ENCODE measurements around the gene EPM2A. TPM values are rescaled to one million over a fixed set of nuclear protein-coding genes. Genes with fewer than 3 reads are reported as not detected.

The EPM2A gene
- total and polyA plus RNA-seq, 2 experiments from 2014 or later = 6.9 to 9.3 TPM

DNA sequence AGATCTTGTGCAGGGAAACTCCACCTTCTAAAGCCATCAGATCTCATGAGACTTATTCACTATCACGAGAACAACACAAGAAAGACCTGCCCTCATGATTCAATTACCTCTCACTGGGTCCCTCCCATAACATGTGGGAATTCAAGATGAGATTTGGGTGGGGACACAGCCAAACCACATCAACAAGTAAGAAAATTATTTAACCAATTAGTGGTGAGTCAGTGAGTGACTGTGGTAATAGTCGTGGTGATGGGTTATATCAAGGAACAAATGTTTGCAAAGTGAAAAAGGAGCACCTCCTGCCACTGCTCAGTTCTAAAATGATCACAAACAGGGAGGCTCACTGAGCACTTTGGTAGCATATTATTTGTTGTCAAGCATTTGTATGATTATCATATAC is 20.6 kb downstream of the EPM2A start:
- H3K79me2 ChIP-seq = no peaks in the 10 kb centered on the region
- H3K4me1 ChIP-seq (ENCODE audit: insufficient read depth) = no peaks in the 10 kb centered on the region
- H3K4me2 ChIP-seq = no peak overlapping the region
- H3K27ac ChIP-seq = no peak overlapping the region
- H3K36me3 ChIP-seq (replicated peaks; ENCODE audit: insufficient read depth, low read depth) = no peaks in the 10 kb centered on the region
- H3K4me3 ChIP-seq = no peak overlapping the region
- TF ChIP-seq EZH2phosphoT487 (IDR thresholded peaks at IDR 0.05; ENCODE audit: low read depth, severe bottlenecking, unreplicated experiment) (no peak), EZH2 (IDR thresholded peaks at IDR 0.05; ENCODE audit: borderline replicate concordance) (no peak)
- TF ChIP-seq, protein P1, sequence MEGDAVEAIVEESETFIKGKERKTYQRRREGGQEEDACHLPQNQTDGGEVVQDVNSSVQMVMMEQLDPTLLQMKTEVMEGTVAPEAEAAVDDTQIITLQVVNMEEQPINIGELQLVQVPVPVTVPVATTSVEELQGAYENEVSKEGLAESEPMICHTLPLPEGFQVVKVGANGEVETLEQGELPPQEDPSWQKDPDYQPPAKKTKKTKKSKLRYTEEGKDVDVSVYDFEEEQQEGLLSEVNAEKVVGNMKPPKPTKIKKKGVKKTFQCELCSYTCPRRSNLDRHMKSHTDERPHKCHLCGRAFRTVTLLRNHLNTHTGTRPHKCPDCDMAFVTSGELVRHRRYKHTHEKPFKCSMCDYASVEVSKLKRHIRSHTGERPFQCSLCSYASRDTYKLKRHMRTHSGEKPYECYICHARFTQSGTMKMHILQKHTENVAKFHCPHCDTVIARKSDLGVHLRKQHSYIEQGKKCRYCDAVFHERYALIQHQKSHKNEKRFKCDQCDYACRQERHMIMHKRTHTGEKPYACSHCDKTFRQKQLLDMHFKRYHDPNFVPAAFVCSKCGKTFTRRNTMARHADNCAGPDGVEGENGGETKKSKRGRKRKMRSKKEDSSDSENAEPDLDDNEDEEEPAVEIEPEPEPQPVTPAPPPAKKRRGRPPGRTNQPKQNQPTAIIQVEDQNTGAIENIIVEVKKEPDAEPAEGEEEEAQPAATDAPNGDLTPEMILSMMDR (IDR thresholded peaks at IDR 0.05; ENCODE audit: poor library complexity) = no peak
- no peaks in the 10 kb centered on the region for H3K27me3 ChIP-seq
- 98% methylated on average over 2 of the region's 2 CpGs for WGBS (ENCODE audit: low lambda C conversion rate, missing lambda C conversion rate)
- H4K20me1 ChIP-seq (ENCODE audit: insufficient read depth, poor library complexity, severe bottlenecking) = no peaks in the 10 kb centered on the region
- no peak overlapping the region for H2AFZ ChIP-seq
- no peaks in the 10 kb centered on the region for H3K9me2 ChIP-seq (replicated peaks; ENCODE audit: insufficient read depth)
- DNase-seq (ENCODE audit: low spot score) = no peak
- H3K9me3 ChIP-seq (ENCODE audit: low read depth) = no peaks in the 10 kb centered on the region

DNA sequence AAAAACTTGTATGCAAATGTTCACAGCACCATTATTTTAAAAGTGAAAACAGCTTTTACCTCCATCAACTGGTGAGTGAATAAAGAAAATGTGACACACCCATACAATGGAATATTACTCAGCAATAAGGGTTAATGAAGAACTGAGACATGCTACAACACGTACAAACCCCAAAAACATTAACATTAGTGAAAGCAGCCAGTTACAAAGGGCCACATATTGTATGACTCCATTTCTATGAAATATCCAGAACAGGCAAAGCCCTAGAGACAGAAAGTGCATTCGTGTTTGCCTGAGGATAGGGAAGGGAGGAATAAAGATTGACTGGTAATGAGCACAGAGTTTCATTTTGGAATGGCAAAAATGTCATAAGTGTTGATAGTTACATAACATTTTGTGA is 21.5 kb downstream of the EPM2A start:
- Histone ChIP-seq H3K79me2 (no peaks in the 10 kb centered on the region), H3K27ac (no peak overlapping the region), H3K4me1 (ENCODE audit: insufficient read depth) (no peaks in the 10 kb centered on the region), H3K4me2 (no peak overlapping the region), H3K4me3 (no peak overlapping the region), H3K9me2 (replicated peaks; ENCODE audit: insufficient read depth) (no peaks in the 10 kb centered on the region), H4K20me1 (ENCODE audit: insufficient read depth, poor library complexity, severe bottlenecking) (no peaks in the 10 kb centered on the region), H3K27me3 (no peaks in the 10 kb centered on the region), H3K9me3 (ENCODE audit: low read depth) (no peaks in the 10 kb centered on the region), H3K36me3 (replicated peaks; ENCODE audit: insufficient read depth, low read depth) (no peaks in the 10 kb centered on the region), H2AFZ (no peak overlapping the region)
- DNase-seq (ENCODE audit: low spot score) = no peak
- WGBS (ENCODE audit: low lambda C conversion rate, missing lambda C conversion rate) = 94% methylated on average over 2 of the region's 2 CpGs
- no peak for TF ChIP-seq EZH2 (IDR thresholded peaks at IDR 0.05; ENCODE audit: borderline replicate concordance)
- TF ChIP-seq, protein P1 (IDR thresholded peaks at IDR 0.05; ENCODE audit: poor library complexity) = no peak
- no peak for TF ChIP-seq EZH2phosphoT487 (IDR thresholded peaks at IDR 0.05; ENCODE audit: low read depth, severe bottlenecking, unreplicated experiment)

DNA sequence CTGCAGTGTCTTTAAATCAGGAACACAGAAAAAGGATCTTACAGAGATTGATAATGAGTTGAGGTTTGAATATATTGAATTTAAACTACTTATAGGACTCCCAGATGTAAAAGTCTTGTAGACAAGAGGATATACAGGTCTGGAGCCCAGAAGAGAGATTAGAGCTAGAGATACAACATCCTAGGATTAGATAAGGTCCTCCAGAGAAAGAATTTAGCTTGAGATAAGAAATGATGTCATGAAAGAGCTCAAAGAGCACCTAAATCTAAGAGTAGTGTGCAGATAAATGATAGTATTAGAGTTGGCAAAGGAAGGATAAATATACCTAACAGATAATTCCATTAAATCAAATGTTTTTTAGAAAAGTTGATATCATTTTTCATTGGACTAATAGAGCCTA is 23.9 kb downstream of the EPM2A start:
- no peak overlapping the region for H3K4me2 ChIP-seq
- no peaks in the 10 kb centered on the region for H3K36me3 ChIP-seq (replicated peaks; ENCODE audit: insufficient read depth, low read depth)
- H3K27ac ChIP-seq = no peak overlapping the region
- no peaks in the 10 kb centered on the region for H3K9me2 ChIP-seq (replicated peaks; ENCODE audit: insufficient read depth)
- H3K4me3 ChIP-seq = no peak overlapping the region
- no peak overlapping the region for H2AFZ ChIP-seq
- H3K27me3 ChIP-seq = no peaks in the 10 kb centered on the region
- no peak for DNase-seq (ENCODE audit: low spot score)
- no peaks in the 10 kb centered on the region for H3K4me1 ChIP-seq (ENCODE audit: insufficient read depth)
- no peaks in the 10 kb centered on the region for H4K20me1 ChIP-seq (ENCODE audit: insufficient read depth, poor library complexity, severe bottlenecking)
- H3K9me3 ChIP-seq (ENCODE audit: low read depth) = no peaks in the 10 kb centered on the region
- TF ChIP-seq EZH2phosphoT487 (IDR thresholded peaks at IDR 0.05; ENCODE audit: low read depth, severe bottlenecking, unreplicated experiment) (no peak), EZH2 (IDR thresholded peaks at IDR 0.05; ENCODE audit: borderline replicate concordance) (no peak)
- TF ChIP-seq, protein P1 (IDR thresholded peaks at IDR 0.05; ENCODE audit: poor library complexity) = no peak
- no peaks in the 10 kb centered on the region for H3K79me2 ChIP-seq

DNA sequence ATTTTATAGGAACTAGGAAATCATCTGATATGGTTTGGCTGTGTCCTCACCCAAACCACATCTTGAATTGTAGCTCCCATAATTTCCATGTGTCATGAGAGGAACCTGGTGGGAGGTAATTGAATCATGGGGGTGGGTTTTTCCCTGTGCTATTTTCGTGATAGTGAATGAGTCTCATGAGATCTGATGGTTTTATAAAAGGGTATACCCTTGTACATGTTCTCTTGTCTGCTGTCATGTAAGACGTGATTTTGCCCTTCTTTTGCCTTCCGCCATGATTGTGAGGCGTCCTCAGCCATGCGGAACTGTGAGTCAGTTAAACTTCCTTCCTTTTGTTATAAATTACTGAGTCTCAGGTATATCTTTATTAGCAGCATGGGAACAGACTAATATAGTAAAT is 27.9 kb downstream of the EPM2A start:
- no peaks in the 10 kb centered on the region for H3K27me3 ChIP-seq
- no peaks in the 10 kb centered on the region for H3K9me2 ChIP-seq (replicated peaks; ENCODE audit: insufficient read depth)
- H4K20me1 ChIP-seq (ENCODE audit: insufficient read depth, poor library complexity, severe bottlenecking) = no peaks in the 10 kb centered on the region
- TF ChIP-seq EZH2phosphoT487 (IDR thresholded peaks at IDR 0.05; ENCODE audit: low read depth, severe bottlenecking, unreplicated experiment) (no peak), EZH2 (IDR thresholded peaks at IDR 0.05; ENCODE audit: borderline replicate concordance) (no peak)
- TF ChIP-seq, protein P1 (IDR thresholded peaks at IDR 0.05; ENCODE audit: poor library complexity) = no peak
- WGBS (ENCODE audit: low lambda C conversion rate, missing lambda C conversion rate) = 99% methylated on average over 5 of the region's 5 CpGs
- H2AFZ ChIP-seq = no peak overlapping the region
- no peaks in the 10 kb centered on the region for H3K4me1 ChIP-seq (ENCODE audit: insufficient read depth)
- H3K9me3 ChIP-seq (ENCODE audit: low read depth) = no peaks in the 10 kb centered on the region
- H3K36me3 ChIP-seq (replicated peaks; ENCODE audit: insufficient read depth, low read depth) = no peaks in the 10 kb centered on the region
- no peak overlapping the region for H3K27ac ChIP-seq
- H3K4me2 ChIP-seq = no peak overlapping the region
- no peaks in the 10 kb centered on the region for H3K79me2 ChIP-seq
- no peak for DNase-seq (ENCODE audit: low spot score)
- H3K4me3 ChIP-seq = no peak overlapping the region
